H1 (cell line): Measurements from ENCODE around the gene UBASH3A. TPM values are rescaled to one million over a fixed set of nuclear protein-coding genes. Genes with fewer than 3 reads are reported as not detected.

ENCODE experiments used
- CTCF ChIA-PET: fragments of 300-600 bp; sonication (Branson Sonifier 250); formaldehyde crosslinking; loops from one replicate; lab custom pipeline; 2021; ENCODE audit not compliant: partially characterized antibody; lab: Charles Lee
- POLR2A ChIA-PET: fragments of 300-600 bp; sonication (Branson Sonifier 250); formaldehyde crosslinking; loops from one replicate; lab custom pipeline; 2021; ENCODE audit warnings: inconsistent platforms; ENCODE audit not compliant: partially characterized antibody; lab: Charles Lee
- DNase-seq, 2 experiments: peaks; one replicate each; pipeline versions ENCODE4 v3.0.0 to v3.0.0-alpha.2; 2010 to 2022; ENCODE audit warnings: low spot score in 2 of 2, low read depth in 1 of 2, mixed read lengths in 1 of 2
- FAIRE-seq: peaks from 2 replicates; lab custom pipeline; 2011; peaks lifted over from hg19 to GRCh38; lab: Jason Lieb, UNC
- H2AFZ ChIP-seq: 2 replicates; pipeline ENCODE4 v1.8.1; 2012; ENCODE audit warnings: low read length, inconsistent platforms
- H2AK5ac ChIP-seq: 2 replicates; pipeline ENCODE4 v1.6.1; 2013; ENCODE audit warnings: low read depth, low read length
- H2BK120ac ChIP-seq: replicated peaks from 2 replicates; pipeline ENCODE3; 2013; ENCODE audit warnings: low read depth, low read length, inconsistent platforms
- H2BK12ac ChIP-seq: 2 replicates; pipeline ENCODE4 v1.6.1; 2013; ENCODE audit warnings: low read depth, low read length
- H2BK15ac ChIP-seq: 2 replicates; pipeline ENCODE4 v1.6.1; 2013; ENCODE audit warnings: low read length
- H2BK20ac ChIP-seq: 2 replicates; pipeline ENCODE4 v1.6.1; 2013; ENCODE audit warnings: low read length
- H2BK5ac ChIP-seq: 2 replicates; pipeline ENCODE4 v1.6.1; 2013; ENCODE audit warnings: low read depth, low read length
- H3K14ac ChIP-seq: 2 replicates; pipeline ENCODE4 v1.6.1; 2013; ENCODE audit warnings: inconsistent platforms; ENCODE audit not compliant: insufficient read length
- H3K18ac ChIP-seq: 2 replicates; pipeline ENCODE4 v1.6.1; 2013; ENCODE audit warnings: low read length; ENCODE audit errors: extremely low read depth
- H3K23ac ChIP-seq: 2 replicates; pipeline ENCODE4 v1.6.1; 2013; ENCODE audit warnings: inconsistent platforms; ENCODE audit not compliant: insufficient read length
- H3K23me2 ChIP-seq: 2 replicates; pipeline ENCODE4 v1.6.1; 2013; ENCODE audit warnings: low read depth, low read length
- H3K27ac ChIP-seq: 2 replicates; pipeline ENCODE4 v1.6.1; 2011; ENCODE audit warnings: low read depth, low read length, inconsistent platforms
- H3K27me3 ChIP-seq, 4 experiments: replicated peaks in 1 of 4; 1 replicate in 1 of 4; 2 replicates in 3 of 4; pipeline versions ENCODE4 v1.6.1 to v1.8.1; 2011 to 2013; ENCODE audit warnings: low read length in 3 of 4, mild to moderate bottlenecking in 3 of 4, inconsistent platforms in 2 of 4, mixed read lengths in 2 of 4, moderate library complexity in 1 of 4; ENCODE audit not compliant: control insufficient read depth in 3 of 4, insufficient read depth in 3 of 4; ENCODE audit errors: extremely low read depth in 1 of 4
- H3K36me3 ChIP-seq, 4 experiments: 2 replicates each; pipeline versions ENCODE4 v1.6.1 to v1.8.1; 2011 to 2013; ENCODE audit warnings: mild to moderate bottlenecking in 4 of 4, low read length in 3 of 4, moderate library complexity in 2 of 4, control low read depth in 1 of 4, inconsistent platforms in 1 of 4; ENCODE audit not compliant: insufficient read depth in 4 of 4, control insufficient read depth in 2 of 4
- H3K4ac ChIP-seq: replicated peaks from 2 replicates; pipeline ENCODE3; 2013; ENCODE audit warnings: low read length, low read depth, mixed read lengths, inconsistent platforms; ENCODE audit not compliant: insufficient read length
- H3K4me1 ChIP-seq, 4 experiments: replicated peaks in 1 of 4; 1 replicate in 1 of 4; 2 replicates in 3 of 4; pipeline versions ENCODE4 v1.6.1 to v1.8.1; 2011 to 2013; ENCODE audit warnings: low read length in 3 of 4, inconsistent platforms in 2 of 4, mixed read lengths in 1 of 4; ENCODE audit not compliant: insufficient read depth in 4 of 4, control insufficient read depth in 3 of 4
- H3K4me2 ChIP-seq, 2 experiments: 2 replicates each; pipeline versions ENCODE4 v1.6.1 to v1.8.1; 2011 to 2013; ENCODE audit warnings: low read depth in 2 of 2, low read length in 2 of 2, control low read depth in 1 of 2, inconsistent platforms in 1 of 2, mild to moderate bottlenecking in 1 of 2; ENCODE audit not compliant: insufficient read depth in 1 of 2
- H3K4me3 ChIP-seq, 4 experiments: fragments of 200-600, 300-600 bp in 1 of 4; sonication (generic), shearing (Covaris generic), sonication (Bioruptor Twin) in 1 of 4; 2 replicates each; pipeline versions ENCODE4 v1.5.1 to v1.8.1; 2011 to 2016; ENCODE audit warnings: low read length in 4 of 4, low read depth in 3 of 4, control low read depth in 2 of 4, inconsistent platforms in 2 of 4, mild to moderate bottlenecking in 2 of 4, mixed read lengths in 1 of 4, moderate library complexity in 1 of 4; ENCODE audit not compliant: insufficient read depth in 2 of 4; ENCODE audit errors: extremely low read depth in 1 of 4
- H3K56ac ChIP-seq: replicated peaks from 2 replicates; pipeline ENCODE3; 2013; ENCODE audit warnings: low read depth, mild to moderate bottlenecking, mixed read lengths, low read length, inconsistent platforms; ENCODE audit not compliant: insufficient read length
- H3K79me1 ChIP-seq: 2 replicates; pipeline ENCODE4 v1.6.1; 2013; ENCODE audit warnings: low read depth, low read length, control low read depth
- H3K79me2 ChIP-seq, 2 experiments: 2 replicates each; pipeline versions ENCODE4 v1.6.1 to v1.8.1; 2012 to 2013; ENCODE audit warnings: low read length in 2 of 2, mild to moderate bottlenecking in 2 of 2, inconsistent platforms in 1 of 2; ENCODE audit not compliant: insufficient read depth in 2 of 2, control insufficient read depth in 1 of 2
- H3K9ac ChIP-seq, 4 experiments: replicated peaks in 1 of 4; 1 replicate in 1 of 4; 2 replicates in 3 of 4; pipeline versions ENCODE4 v1.6.1 to v1.8.1; 2011 to 2013; ENCODE audit warnings: low read depth in 3 of 4, low read length in 3 of 4, control low read depth in 2 of 4, mild to moderate bottlenecking in 2 of 4, moderate library complexity in 2 of 4, inconsistent platforms in 1 of 4; ENCODE audit errors: extremely low read depth in 1 of 4
- H3K9me3 ChIP-seq, 2 experiments: 2 replicates each; pipeline versions ENCODE4 v1.6.1 to v1.8.1; 2012 to 2013; ENCODE audit warnings: mild to moderate bottlenecking in 2 of 2, moderate library complexity in 2 of 2, control low read depth in 1 of 2, inconsistent platforms in 1 of 2, low read depth in 1 of 2, low read length in 1 of 2, mixed read lengths in 1 of 2; ENCODE audit not compliant: insufficient read depth in 2 of 2
- H4K20me1 ChIP-seq, 2 experiments: replicated peaks in 1 of 2; 2 replicates each; pipeline versions ENCODE3 to v1.8.1; 2011 to 2013; ENCODE audit warnings: inconsistent platforms in 2 of 2, low read length in 2 of 2, mild to moderate bottlenecking in 1 of 2; ENCODE audit not compliant: insufficient read depth in 2 of 2, control insufficient read depth in 1 of 2
- H4K5ac ChIP-seq: 2 replicates; pipeline ENCODE4 v1.6.1; 2013; ENCODE audit warnings: low read length, low read depth, mixed read lengths, inconsistent platforms; ENCODE audit not compliant: insufficient read length
- H4K8ac ChIP-seq: 2 replicates; pipeline ENCODE4 v1.8.0; 2013; ENCODE audit warnings: mild to moderate bottlenecking, moderate library complexity, low read length, inconsistent platforms; ENCODE audit not compliant: insufficient read depth; ENCODE audit errors: extremely low read depth
- H4K91ac ChIP-seq: replicated peaks from 2 replicates; pipeline ENCODE3; 2013; ENCODE audit warnings: low read length, mixed read lengths, inconsistent platforms; ENCODE audit not compliant: insufficient read length
- CHD1 ChIP-seq: IDR thresholded peaks from 2 replicates; pipeline ENCODE4 v1.6.1; 2012; ENCODE audit warnings: low read depth, low read length, improper control_type of control experiment
- KDM5A ChIP-seq: fragments of 200-600 bp; IDR thresholded peaks from 2 replicates; pipeline ENCODE4 v1.7.1; 2012; ENCODE audit warnings: mild to moderate bottlenecking, low read length, inconsistent platforms, mixed read lengths
- NANOG ChIP-seq: IDR thresholded peaks from 2 replicates; pipeline ENCODE4 v1.6.1; 2011; ENCODE audit warnings: low read length, low read depth, mild to moderate bottlenecking, inconsistent platforms; ENCODE audit not compliant: insufficient read depth, poor library complexity, severe bottlenecking
- RFX5 ChIP-seq: IDR thresholded peaks from 2 replicates; pipeline ENCODE4 v1.6.1; 2011; ENCODE audit warnings: low read depth, low read length, improper control_type of control experiment, borderline replicate concordance
- SP4 ChIP-seq: IDR thresholded peaks from 2 replicates; pipeline ENCODE4 v1.6.1; 2012; ENCODE audit warnings: low read length, inconsistent platforms
- TAF1 ChIP-seq: IDR thresholded peaks from 2 replicates; pipeline ENCODE4 v1.6.1; 2011; ENCODE audit warnings: mild to moderate bottlenecking, low read depth, low read length
- USF2 ChIP-seq: IDR thresholded peaks from 2 replicates; pipeline ENCODE4 v1.6.1; 2011; ENCODE audit warnings: low read length, improper control_type of control experiment
- WGBS, 2 experiments: shearing (Covaris generic) in 1 of 2; methylation state at CpG; one replicate each; pipeline versions ENCODE4 v1.1.6 to v1.1.7; 2013 to 2015; ENCODE audit warnings: low lambda C conversion rate in 2 of 2, mixed read lengths in 2 of 2, inconsistent platforms in 1 of 2, low coverage in 1 of 2, missing lambda C conversion rate in 1 of 2; ENCODE audit not compliant: insufficient replicate concordance in 2 of 2, insufficient coverage in 1 of 2, insufficient read length in 1 of 2; ENCODE audit errors: extremely low coverage in 1 of 2, missing lambda C conversion rate in 1 of 2; 5-methylcytosine and 5-hydroxymethylcytosine counted together
- polyA plus RNA-seq, 7 experiments: library from polyadenylated mRNA; depleted of rRNA in 3 of 7; stranded (reverse) in 5 of 7; unstranded in 2 of 7; fragments of >200 nt in 5 of 7; fragments of 200-250 nt in 2 of 7; gene quantifications; 1 replicate in 5 of 7; 2 replicates in 1 of 7; 4 replicates in 1 of 7; pipeline versions ENCODE4 v1.2.1 to v1.2.3, GENCODE V29; 2011 to 2013; ENCODE audit warnings: missing spikeins in 2 of 7, mixed read lengths in 2 of 7
- total RNA-seq: library from RNA; stranded (reverse); fragmentation: NEBNext Ultra II Directional; extraction: Animal tissue kit (Norgen Biotek cat#: 25700); gene quantifications from 2 replicates; pipeline ENCODE4 v1.2.1, GENCODE V29; 2021
- TF ChIP-seq, protein P1 (sequence below): IDR thresholded peaks from 2 replicates; pipeline ENCODE4 v1.6.1; 2011; ENCODE audit warnings: low read depth, mild to moderate bottlenecking, low read length; ENCODE audit not compliant: insufficient read depth
- TF ChIP-seq, protein P2 (sequence below): IDR thresholded peaks from 2 replicates; pipeline ENCODE4 v1.6.1; 2012; ENCODE audit warnings: inconsistent platforms

Gene UBASH3A
- total and polyA plus RNA-seq, 2 of the 8 experiments (the other 6 are each of a cell fraction or from before 2014, with no cell fraction given), result not detected

DNA sequence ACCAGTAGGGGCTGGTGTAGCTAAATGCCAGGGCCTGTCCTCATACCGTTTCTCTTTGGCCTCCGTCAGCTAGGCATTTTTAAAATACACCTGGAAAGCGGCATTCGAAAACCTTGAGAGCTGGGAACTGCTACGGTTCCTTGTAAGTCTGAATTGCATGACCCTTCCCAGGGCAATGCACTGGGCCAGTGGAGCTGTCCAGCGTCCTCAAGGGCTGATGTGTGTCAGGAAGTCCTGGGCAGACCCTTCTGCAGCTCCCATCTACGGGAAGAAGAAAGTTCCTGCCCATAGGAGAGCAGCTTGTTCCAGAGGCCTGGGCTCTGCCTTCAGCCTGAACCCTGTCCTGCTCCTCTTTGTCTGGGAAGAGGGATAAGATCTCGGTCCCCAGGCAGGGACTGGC, 34.1 kb downstream of the UBASH3A start:
- Histone ChIP-seq H3K56ac (no peak overlapping the region), H3K27ac (no peak overlapping the region), H3K14ac (no peak overlapping the region), H2BK5ac (no peak overlapping the region), H3K4me2 (no peak overlapping the region), H4K91ac (no peak overlapping the region), H3K4me1 (no peaks in the 10 kb centered on the region), H3K23ac (no peak overlapping the region), H3K18ac (no peak overlapping the region), H2BK20ac (no peak overlapping the region), H4K5ac (no peak overlapping the region), H3K36me3 (no peaks in the 10 kb centered on the region), H3K4me3 (no peak overlapping the region), H3K9ac (no peak overlapping the region), H3K9me3 (peaks cover 0 to 2% of the 10 kb centered on the region in 2 experiments; a peak in 2 of 4 replicates), H3K27me3 (no peaks in the 10 kb centered on the region), H2BK120ac (no peak overlapping the region), H2AK5ac (no peak overlapping the region), H2BK12ac (no peak overlapping the region), H3K79me1 (no peaks in the 10 kb centered on the region), H3K79me2 (no peaks in the 10 kb centered on the region), H2AFZ (no peak overlapping the region), H4K8ac (no peak overlapping the region), H3K4ac (no peak overlapping the region), H4K20me1 (peaks cover 0 to 7% of the 10 kb centered on the region in 2 experiments), H2BK15ac (no peak overlapping the region), H3K23me2 (peaks cover 6% of the 10 kb centered on the region; the same call in 1 of the 2 replicates)
- DNase-seq (no peak), FAIRE-seq (no peak)
- ChIA-PET POLR2A (no interaction called here), CTCF (interaction anchor here (0.9 to 1.6 kb wide), 3 partner anchors 14 to 100 kb away, joined by 3 to 7 read pairs (median 5); no protein-coding TSS in a partner anchor)
- WGBS, 2 experiments, result 77% methylated on average over 8 of the region's 8 CpGs; no CpG with 5 or more reads in 1 of the 2 experiments
- no peak for TF ChIP-seq RFX5
- TF ChIP-seq, protein P1, sequence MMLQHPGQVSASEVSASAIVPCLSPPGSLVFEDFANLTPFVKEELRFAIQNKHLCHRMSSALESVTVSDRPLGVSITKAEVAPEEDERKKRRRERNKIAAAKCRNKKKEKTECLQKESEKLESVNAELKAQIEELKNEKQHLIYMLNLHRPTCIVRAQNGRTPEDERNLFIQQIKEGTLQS, result no peak
- TF ChIP-seq, protein P2, sequence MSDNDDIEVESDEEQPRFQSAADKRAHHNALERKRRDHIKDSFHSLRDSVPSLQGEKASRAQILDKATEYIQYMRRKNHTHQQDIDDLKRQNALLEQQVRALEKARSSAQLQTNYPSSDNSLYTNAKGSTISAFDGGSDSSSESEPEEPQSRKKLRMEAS, result no peak
- TF ChIP-seq USF2, result no peak
- TF ChIP-seq TAF1, result no peak
- no peak for TF ChIP-seq CHD1
- TF ChIP-seq NANOG, result no peak
- TF ChIP-seq KDM5A, result no peak
- TF ChIP-seq SP4, result no peak
